GM18520 (cell line): ENCODE results near the gene ASF1A.

ENCODE experiments used
- ATAC-seq: cut with Tn5 transposase; IDR thresholded peaks from one replicate; pipeline ENCODE4 v1.9.1; 2021; ENCODE audit not compliant: unreplicated experiment

Gene ASF1A

DNA sequence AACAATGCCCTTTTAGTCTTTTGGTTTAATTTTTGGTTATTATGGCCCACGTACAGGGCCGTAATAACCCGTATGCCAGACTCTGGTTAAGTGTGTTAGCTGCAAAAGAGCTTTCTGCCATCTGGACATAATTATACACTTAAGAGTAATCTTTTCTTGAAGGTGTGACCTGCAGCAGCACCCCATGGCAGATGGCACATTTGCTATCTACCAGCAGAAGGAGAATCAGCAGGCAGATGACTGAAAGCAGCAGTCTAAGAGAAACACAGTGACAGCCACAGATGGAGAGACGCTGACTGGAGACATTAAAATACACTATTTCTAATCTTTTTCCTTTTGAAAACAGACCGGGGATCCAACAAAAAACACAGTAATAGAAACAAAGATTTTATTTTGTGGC, 18.7 kb downstream of the ASF1A start:
- ATAC-seq: no peak

- ATAC-seq: no peak
These were observed 19.2 kb downstream of the ASF1A start for GRCh38 chr6:118913161-118913560.

DNA sequence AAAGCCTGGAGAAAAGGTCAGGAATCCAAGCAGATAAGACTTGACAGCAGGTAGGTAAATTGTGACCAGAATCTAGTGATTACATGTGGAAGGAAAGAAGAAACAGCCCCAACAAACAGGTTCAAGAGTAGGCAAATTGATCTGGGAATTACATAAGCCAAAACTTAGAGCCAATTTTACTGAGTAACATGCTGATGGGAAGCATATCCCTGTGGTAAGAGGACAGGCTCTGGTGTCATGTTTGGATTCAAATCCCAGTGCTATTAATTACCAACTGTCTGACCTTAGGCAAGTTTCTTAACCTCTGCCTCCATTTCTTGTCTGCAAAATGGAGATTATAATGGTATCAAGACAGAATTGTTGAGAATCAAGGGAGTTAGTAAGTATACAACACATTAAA, 20.6 kb downstream of the ASF1A start:
- no peak for ATAC-seq

DNA sequence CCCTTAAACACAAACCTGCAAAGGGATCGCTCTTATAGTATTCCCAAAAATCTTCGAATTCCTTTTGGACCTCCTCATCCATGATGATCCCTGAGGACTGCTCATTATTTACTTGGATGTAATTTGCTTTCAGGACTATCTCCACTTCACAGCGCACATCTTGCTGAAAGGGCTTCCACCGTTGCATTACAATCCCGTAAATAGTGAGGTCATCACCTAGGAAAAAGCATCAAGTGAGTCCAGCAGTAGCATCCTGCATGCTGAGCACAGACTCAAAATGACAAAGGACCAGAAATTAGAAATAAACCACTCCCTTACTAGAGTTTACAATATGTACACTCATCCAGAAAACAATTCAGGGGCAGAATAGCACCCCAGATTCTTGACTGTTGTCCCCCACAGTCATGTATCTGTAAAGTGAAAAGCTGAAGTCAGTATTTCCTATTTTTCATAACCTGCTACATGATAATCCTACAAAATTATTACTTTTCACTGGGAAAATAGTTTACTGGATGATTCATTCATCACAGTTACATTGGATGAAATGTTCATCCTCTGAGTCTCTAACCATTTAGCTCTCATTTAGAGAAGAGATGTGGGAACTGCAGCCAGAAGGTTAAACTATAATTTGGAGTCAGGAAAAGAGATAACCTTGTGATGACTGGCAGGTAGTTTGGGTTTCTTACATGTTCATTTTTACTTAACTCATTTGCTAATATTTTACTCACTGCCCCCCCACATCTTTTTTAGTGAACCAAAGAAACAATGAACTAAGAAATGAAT, 23.8 kb downstream of the ASF1A start:
- ATAC-seq: no peak

DNA sequence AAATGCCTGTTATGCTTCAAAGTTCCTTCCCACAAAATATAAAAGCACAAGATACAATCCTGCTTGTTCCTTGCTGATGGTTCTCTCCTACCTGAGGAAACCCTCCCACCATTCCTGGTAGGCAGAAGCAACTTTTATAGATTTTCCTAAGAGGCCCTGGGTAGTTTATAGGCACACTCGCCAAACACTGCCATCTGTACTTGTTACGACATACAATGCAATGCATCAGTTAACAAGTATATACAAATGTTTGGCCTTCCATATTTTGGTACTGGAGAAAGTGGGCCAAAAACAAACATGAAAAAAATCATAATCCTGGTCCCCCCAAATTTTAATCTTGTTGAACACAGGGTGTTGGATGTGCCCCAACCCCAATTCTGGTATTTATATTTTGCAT, 24.4 kb downstream of the ASF1A start:
- ATAC-seq: no peak

GRCh38 chr6:118921084-118921483, 27.1 kb downstream of the ASF1A start:
- ATAC-seq: no peak

GRCh38 chr6:118923035-118923434, 29.1 kb downstream of the ASF1A start:
- no peak for ATAC-seq

DNA sequence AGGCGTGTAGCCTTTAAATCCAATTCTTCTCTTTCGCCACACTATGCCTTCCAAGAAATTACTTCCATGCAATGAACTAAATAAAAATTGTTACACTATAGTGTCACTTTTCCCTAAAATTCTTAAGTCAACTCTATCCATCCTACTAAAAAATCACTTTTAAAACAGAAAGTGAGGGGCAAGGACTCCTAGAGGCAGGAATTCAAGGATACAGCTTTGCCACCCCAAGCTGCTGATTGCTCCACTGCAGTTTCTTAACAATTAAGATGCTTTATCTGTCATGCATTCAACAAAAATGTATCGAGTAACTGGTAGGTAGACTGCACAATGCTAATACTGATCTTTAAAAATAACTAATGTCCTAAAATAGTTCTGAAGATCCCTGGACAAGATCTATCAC, 36.7 kb downstream of the ASF1A start:
- no peak for ATAC-seq

DNA sequence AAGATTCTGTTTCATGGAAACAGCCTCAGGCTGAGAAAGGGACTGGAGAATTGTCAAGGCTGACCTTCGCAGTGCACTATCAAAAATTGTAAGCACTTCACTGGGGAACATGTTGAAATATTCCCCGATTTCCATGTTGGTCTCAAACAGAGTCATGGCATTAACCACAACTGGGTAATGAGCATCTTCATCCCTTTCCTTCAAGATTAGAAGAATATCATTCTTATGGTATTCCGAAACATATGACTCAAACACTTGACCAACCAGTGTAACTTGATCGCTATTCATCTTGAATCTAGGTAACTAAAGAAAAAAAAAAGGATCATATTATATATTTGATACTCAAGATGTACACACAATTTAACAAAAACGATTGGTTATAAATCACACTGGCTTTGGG, 37.5 kb downstream of the ASF1A start:
- ATAC-seq: no peak

DNA sequence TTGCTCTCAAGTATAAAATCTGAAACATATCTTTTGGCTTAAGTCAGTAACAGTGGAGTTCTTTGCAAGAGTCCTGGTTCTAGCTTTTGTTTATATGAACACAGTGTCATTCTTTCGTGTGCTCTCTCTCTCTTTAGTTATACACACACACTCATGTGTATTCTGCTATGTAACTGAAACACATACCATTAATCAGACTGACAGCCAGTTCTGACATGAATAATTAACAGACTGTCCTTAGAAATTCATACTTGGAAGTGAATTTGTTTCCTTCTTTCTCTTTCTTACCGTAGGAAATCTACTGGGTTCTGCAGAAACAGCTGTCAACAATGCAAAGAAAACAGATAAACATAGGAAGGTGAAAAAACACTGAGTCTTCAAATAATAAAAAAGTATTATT, 38.5 kb downstream of the ASF1A start:
- ATAC-seq: no peak

DNA sequence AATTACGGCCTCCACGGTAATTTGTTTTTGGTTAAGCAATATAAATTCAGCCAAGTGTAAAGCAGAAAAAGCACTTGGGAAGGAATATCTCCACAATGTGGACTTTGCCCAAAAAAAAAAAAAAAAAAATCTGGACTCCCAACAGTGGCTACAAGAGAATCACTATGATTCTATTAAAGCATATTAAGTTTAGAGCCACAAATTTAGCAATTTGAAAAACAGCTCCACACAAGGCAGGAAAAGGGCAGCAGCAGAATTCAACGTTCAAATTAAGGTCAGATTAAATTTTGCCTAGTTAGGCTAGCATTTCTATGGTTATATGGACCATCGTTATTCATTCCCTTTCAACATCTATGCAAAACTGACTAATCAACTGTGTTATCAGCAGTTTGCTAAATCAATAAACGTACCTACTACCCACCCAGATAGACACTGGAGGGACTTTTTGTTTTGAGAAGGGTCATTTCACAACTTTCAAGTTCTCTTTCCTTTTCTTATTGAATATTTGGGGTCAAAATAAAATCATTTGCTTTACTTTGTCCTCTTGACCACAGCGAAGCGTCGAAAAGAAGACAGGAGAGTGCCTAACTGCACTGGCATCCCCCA, 40.0 kb downstream of the ASF1A start:
- no peak for ATAC-seq

GRCh38 chr6:118934461-118935330, 40.7 kb downstream of the ASF1A start, which contains the start of gene MCM9:
Gene MCM9, minus strand, starts transcription at chr6:118935159. Its CDS starts 3,436 bp downstream, at chr6:118931723.
- ATAC-seq: peak; percentile 92

GRCh38 chr6:118935331-118935668, 41.3 kb downstream of the ASF1A start:
- ATAC-seq: peak; percentile 2

DNA sequence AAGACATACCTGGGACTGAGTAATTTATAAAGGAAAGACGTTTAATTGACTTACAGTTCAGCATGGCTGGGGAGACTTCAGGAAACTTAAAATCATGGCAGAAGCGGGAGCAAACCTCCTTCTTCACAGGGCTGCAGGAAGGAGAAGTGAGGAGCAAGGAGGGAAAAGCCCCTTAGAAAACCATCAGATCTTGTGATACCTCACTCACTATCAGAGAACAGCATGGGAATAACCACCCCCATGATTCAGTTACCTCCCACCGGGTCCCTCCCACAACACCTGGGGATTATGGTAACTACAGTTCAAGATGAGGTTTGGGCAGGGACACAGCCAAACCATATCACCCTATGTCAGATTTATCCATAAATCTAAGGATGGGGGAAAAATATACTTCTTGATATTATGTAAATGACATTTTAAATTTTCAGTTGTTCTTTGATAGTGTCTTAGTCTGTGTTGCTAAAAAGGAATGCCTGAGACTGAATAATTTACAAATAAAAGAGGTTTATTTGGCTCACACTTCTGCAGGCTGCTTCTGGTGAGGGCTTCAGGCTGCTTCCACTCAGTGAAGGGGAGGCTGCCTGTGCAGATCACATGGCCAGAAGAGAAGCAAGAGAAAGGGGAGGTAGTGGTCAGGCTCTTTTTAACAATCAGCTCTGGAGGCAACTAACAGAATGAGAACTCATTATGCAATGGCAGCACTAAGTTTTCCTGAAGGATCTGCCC, 42.2 kb downstream of the ASF1A start:
- ATAC-seq: no peak

DNA sequence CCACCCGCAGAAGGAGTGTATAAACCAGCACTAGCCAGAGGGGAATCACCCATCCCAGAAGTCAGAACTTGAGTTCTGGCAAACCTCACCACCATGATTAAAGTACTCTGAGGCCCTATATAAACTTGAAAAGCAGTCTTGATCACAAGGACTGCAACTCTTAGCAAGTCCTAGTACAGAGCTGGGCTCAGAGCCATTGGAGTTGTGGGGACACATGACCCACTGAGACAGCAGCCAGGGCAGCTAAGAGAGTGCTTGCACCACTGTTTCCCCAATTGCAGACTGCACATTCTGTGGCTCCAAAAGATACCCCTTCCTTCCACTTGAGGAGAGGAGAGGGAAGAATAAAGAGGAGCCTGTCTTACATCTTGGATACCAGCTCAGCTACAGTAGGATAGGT, 45.7 kb downstream of the ASF1A start:
- no peak for ATAC-seq

- no peak for ATAC-seq
These were observed 46.8 kb downstream of the ASF1A start for GRCh38 chr6:118940770-118941169.

DNA sequence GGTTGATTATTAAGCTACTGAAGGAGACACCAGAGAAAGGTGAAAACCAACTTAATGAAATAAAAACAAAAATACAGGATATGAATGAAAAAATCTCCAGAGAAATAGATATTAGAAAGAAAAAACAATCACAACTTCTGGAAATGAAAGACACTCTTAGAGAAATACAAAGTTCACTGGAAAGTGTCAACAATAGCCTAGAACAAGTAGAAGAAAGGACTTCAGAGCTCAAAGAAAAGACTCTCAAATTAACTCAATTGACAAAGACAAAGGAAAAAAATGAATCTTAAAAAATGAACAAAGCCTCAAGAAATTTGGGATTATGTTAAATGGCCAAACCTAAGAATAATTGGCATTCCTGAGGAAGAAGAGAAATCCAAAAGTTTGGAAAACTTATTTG, 51.3 kb downstream of the ASF1A start:
- no peak for ATAC-seq

GRCh38 chr6:118952683-118953082, 58.7 kb downstream of the ASF1A start:
- no peak for ATAC-seq

GRCh38 chr6:118953391-118953790, 59.4 kb downstream of the ASF1A start:
- ATAC-seq: no peak
